Kidney glomerular epithelial cell (primary cell): Measurements from ENCODE around the gene HP1BP3.
A peak's percentile ranks its signal among the peaks of the same experiment; 100 is the strongest.

Experiments used
- DNase-seq: peaks from one replicate; lab custom pipeline; 2025; lab: John Stamatoyannopoulos, UW

Gene HP1BP3

GRCh38 chr1:20711285-20712214, 75.6 kb downstream of the HP1BP3 start:
- no peak for DNase-seq

- DNase-seq = no peak
These were observed 76.4 kb downstream of the HP1BP3 start for GRCh38 chr1:20710469-20711284.

- no peak for DNase-seq
These were observed 77.2 kb downstream of the HP1BP3 start for GRCh38 chr1:20709868-20710267.

GRCh38 chr1:20708891-20709290, 78.2 kb downstream of the HP1BP3 start:
- DNase-seq = no peak

GRCh38 chr1:20708057-20708456, 79.0 kb downstream of the HP1BP3 start:
- no peak for DNase-seq

GRCh38 chr1:20706841-20707240, 80.3 kb downstream of the HP1BP3 start:
- no peak for DNase-seq

GRCh38 chr1:20705203-20705755, 81.8 kb downstream of the HP1BP3 start:
- DNase-seq = no peak

- no peak for DNase-seq
These were observed 82.5 kb downstream of the HP1BP3 start for GRCh38 chr1:20704390-20705202.

GRCh38 chr1:20703124-20703756, 83.9 kb downstream of the HP1BP3 start:
- no peak for DNase-seq

- DNase-seq = no peak
These were observed 84.7 kb downstream of the HP1BP3 start for GRCh38 chr1:20702416-20702815.

- no peak for DNase-seq
These were observed 85.3 kb downstream of the HP1BP3 start for GRCh38 chr1:20701847-20702246.

- no peak for DNase-seq
These were observed 85.7 kb downstream of the HP1BP3 start for GRCh38 chr1:20701446-20701845.

GRCh38 chr1:20700636-20701215, 86.4 kb downstream of the HP1BP3 start:
- DNase-seq = no peak

- DNase-seq = no peak
These were observed 87.5 kb downstream of the HP1BP3 start for GRCh38 chr1:20699558-20699957.

GRCh38 chr1:20698195-20698910, 88.8 kb downstream of the HP1BP3 start:
- DNase-seq = peak; percentile 44

- no peak for DNase-seq
These were observed 89.5 kb downstream of the HP1BP3 start for GRCh38 chr1:20697563-20697962.

- peak; percentile 81 for DNase-seq
These were observed 90.4 kb downstream of the HP1BP3 start for GRCh38 chr1:20696397-20697333.

- DNase-seq = no peak
These were observed 91.6 kb downstream of the HP1BP3 start for GRCh38 chr1:20695515-20695914.

- DNase-seq = no peak
These were observed 93.5 kb downstream of the HP1BP3 start for GRCh38 chr1:20693623-20694022.
